A549 treated with DMSO at 1 μM for 4 hours (cell line): ENCODE measurements around the gene PPP1R12A. TPM values are rescaled to one million over a fixed set of nuclear protein-coding genes. Genes with fewer than 3 reads are reported as not detected.

ENCODE experiments used
- total RNA-seq: library from RNA; stranded (reverse); fragments of 200-300 nt; extraction: Qiagen RNA extraction; gene quantifications from 5 replicates; pipeline ENCODE4 v1.2.3, GENCODE V29; 2022; ENCODE audit warnings: low read depth

The PPP1R12A gene
- 22.1 to 32.7 TPM (median 29.3 TPM) in 5 replicates for total RNA-seq

DNA sequence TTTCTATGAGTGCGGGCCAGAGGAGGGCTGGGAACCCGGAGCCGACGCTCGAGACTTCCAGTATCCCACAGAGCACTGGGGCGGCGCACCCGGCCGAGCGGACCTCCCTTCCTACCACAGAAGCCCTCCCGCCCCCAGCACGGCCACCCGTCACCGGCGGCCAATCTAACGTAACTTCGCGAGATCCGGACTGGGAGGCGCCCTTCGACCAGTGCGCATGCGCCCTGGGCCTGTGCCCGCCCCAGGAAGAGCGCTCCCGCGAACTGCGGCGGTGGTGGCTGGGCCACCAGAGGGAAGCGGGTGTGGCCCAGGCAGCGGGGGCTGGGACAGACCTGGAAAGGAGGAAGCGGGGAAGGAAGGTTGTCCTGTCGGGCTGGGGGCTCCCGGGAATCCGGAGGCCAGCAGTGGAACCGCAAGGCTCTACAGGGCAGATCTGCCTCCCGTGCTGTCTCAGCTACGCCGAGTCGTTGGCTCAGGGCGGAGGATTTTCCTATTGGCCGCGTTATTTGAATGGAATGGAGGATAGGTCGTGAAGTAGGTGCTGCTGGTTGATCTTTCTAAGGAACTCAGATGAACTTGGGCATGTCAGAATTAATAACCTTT, at the start of gene PPP1R12A:
Gene PPP1R12A, minus strand, starts transcription at position 77 of the 603 bp plus-strand sequence. CDS start 166 bp downstream, outside the sequence.

Other genes starting within 250 kb of the PPP1R12A start
- gene PAWR, start 244.1 kb downstream of the PPP1R12A start, total RNA-seq, result 48.1 to 72.3 TPM (median 62.8 TPM) in 5 replicates
- gene OTOGL, start 164.4 kb upstream of the PPP1R12A start, total RNA-seq, result 0.01 to 0.04 TPM in 2 of 5 replicates, not detected in the others